Vagina (tissue), 2 donors: ENCODE results near the gene PRIMPOL. TPM values are rescaled to one million over a fixed set of nuclear protein-coding genes. Genes with fewer than 3 reads are reported as not detected.
A peak's percentile ranks its signal among the peaks of the same experiment; 100 is the strongest.
"Not testable (repeated sequence)": the region's sequence is repeated elsewhere in the genome, so short reads cannot be mapped to it uniquely, and the experiment has no call there.

Experiments used
- DNase-seq, 2 donors: peaks; one replicate each; pipeline ENCODE4 v3.0.0-alpha.2; 2017; ENCODE audit errors: extremely low spot score in 2 of 2
- H3K27ac ChIP-seq: fragments of 200-600 bp; sonication (generic); one replicate; pipeline ENCODE4 v1.5.1; 2019
- H3K27me3 ChIP-seq: fragments of 200-600 bp; sonication (generic); one replicate; pipeline ENCODE4 v1.5.1; 2019
- H3K36me3 ChIP-seq, 2 donors: fragments of 200-600 bp; sonication (generic); one replicate each; pipeline ENCODE4 v1.5.1; 2017 to 2019
- H3K4me1 ChIP-seq: fragments of 200-600 bp; sonication (generic); one replicate; pipeline ENCODE4 v1.5.1; 2019
- H3K4me3 ChIP-seq, 2 donors: fragments of 200-600 bp; sonication (generic); 1 replicate in 1 of 2; 2 replicates in 1 of 2; pipeline ENCODE4 v1.5.1; 2016 to 2019
- H3K9me3 ChIP-seq: fragments of 200-600 bp; sonication (generic); one replicate; pipeline ENCODE4 v1.5.1; 2019
- CTCF ChIP-seq, 3 experiments: fragments of 450-650 bp in 2 of 3; fragments of 200-600 bp in 1 of 3; sonication (generic) in 1 of 3; IDR thresholded peaks; one replicate each; pipeline ENCODE4 v1.5.1; 2017 to 2019; ENCODE audit warnings: antibody characterized with exemption in 3 of 3, mild to moderate bottlenecking in 2 of 3, moderate library complexity in 2 of 3
- POLR2A ChIP-seq, 2 donors: fragments of 450-650 bp; IDR thresholded peaks; one replicate each; pipeline ENCODE4 v1.6.1; 2017; ENCODE audit warnings: antibody characterized with exemption in 2 of 2, mild to moderate bottlenecking in 2 of 2, moderate library complexity in 2 of 2
- POLR2AphosphoS5 ChIP-seq, 2 donors: sonication (generic); formaldehyde crosslinking; IDR thresholded peaks; one replicate each; pipeline ENCODE4 v1.9.0; 2017; ENCODE audit warnings: antibody characterized with exemption in 2 of 2, mild to moderate bottlenecking in 2 of 2, low read depth in 1 of 2; ENCODE audit not compliant: insufficient read depth in 1 of 2
- intact Hi-C: fragments of 100-400 bp; cut with DNase I; formaldehyde crosslinking; loops from one replicate; pipeline ENCODE4 v1.15.1; 2023
- total RNA-seq: library from RNA; depleted of rRNA; stranded (reverse); fragments of >200 nt; gene quantifications from one replicate; pipeline ENCODE4 v1.2.3, GENCODE V29; 2016

PRIMPOL gene
- total RNA-seq, 1 donor from 2014 or later = 14.0 TPM

GRCh38 chr4:184648313-184649025, 1.1 kb upstream of the PRIMPOL start:
- Histone ChIP-seq H3K4me1 (peaks cover 42% of the 10 kb centered on the region), H3K9me3 (no peaks in the 10 kb centered on the region)

DNA sequence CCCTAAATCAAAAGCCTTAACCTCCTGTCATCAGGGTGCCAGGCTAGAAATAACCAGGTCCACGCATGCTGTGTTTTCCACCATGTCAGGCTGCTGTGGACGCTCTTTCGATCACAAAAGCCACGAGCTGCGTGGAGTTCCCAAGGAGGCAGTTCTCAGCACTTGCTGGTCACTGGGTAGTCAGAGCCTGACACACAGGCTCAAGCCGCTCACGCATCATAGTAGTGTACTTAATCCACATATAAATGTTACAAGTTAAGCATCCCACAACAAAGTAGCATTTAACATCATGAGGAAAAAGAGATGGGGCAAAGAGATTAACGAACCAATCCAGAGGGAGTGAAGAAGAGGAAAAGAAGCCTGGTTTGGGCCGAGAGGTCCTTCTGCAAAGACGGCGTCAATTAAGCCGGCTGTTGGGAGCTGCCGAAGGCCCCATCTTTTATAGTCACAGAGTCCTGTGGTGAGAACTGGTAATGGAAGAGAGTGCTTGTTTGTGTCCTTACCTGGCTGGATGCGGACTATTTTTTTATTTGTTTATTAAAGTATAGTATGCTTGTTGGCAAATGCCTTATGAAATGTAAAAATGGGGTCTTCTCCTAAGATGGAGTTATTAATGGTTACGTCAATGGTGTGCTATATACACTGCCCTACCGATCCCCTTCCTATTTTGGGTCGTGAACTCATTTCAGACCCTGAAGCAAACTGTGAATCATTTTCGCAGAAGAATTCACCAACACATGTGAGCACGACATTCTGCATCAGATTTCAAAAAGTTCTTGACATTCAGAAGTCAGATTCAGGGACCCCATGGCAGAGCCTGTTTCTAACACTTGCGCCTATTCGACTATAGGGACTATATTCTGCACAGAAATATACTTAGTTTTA, 675 bp downstream of the PRIMPOL start:
- Histone ChIP-seq H3K9me3 (no peaks in the 10 kb centered on the region), H3K36me3 (no peaks in the 10 kb centered on the region), H3K27me3 (no peaks in the 10 kb centered on the region), H3K4me3 (peak overlapping the region; percentile 89 to 96), H3K4me1 (peaks cover 45% of the 10 kb centered on the region), H3K27ac (peak overlapping the region; percentile 96)
- TF ChIP-seq POLR2AphosphoS5 (IDR thresholded peaks at IDR 0.05; ENCODE audit: insufficient read depth in 1 of 2, low read depth in 1 of 2) = no peak
- no peak for TF ChIP-seq POLR2A (IDR thresholded peaks at IDR 0.05)
- TF ChIP-seq CTCF (IDR thresholded peaks at IDR 0.05) = no peak
- intact Hi-C loops = loop anchor here (1.0 to 10.0 kb wide), 3 partner anchors 85 to 385 kb away; partner anchors contain the start of gene CENPU
- no peak for DNase-seq

More at GRCh38 chr4:184648313-184649025, 1.1 kb upstream of the PRIMPOL start:
- H3K27me3 ChIP-seq = no peaks in the 10 kb centered on the region
- H3K36me3 ChIP-seq = no peaks in the 10 kb centered on the region
- H3K4me3 ChIP-seq = peak overlapping the region; percentile 89 to 96
- peak overlapping the region; percentile 96 for H3K27ac ChIP-seq
- no peak for TF ChIP-seq POLR2A (IDR thresholded peaks at IDR 0.05)
- TF ChIP-seq POLR2AphosphoS5 (IDR thresholded peaks at IDR 0.05; ENCODE audit: insufficient read depth in 1 of 2, low read depth in 1 of 2) = no peak
- no peak for TF ChIP-seq CTCF (IDR thresholded peaks at IDR 0.05)
- intact Hi-C loops = loop anchor here (1.0 to 10.0 kb wide), 3 partner anchors 86 to 384 kb away; partner anchors contain the start of gene CENPU
- DNase-seq = no peak

DNA sequence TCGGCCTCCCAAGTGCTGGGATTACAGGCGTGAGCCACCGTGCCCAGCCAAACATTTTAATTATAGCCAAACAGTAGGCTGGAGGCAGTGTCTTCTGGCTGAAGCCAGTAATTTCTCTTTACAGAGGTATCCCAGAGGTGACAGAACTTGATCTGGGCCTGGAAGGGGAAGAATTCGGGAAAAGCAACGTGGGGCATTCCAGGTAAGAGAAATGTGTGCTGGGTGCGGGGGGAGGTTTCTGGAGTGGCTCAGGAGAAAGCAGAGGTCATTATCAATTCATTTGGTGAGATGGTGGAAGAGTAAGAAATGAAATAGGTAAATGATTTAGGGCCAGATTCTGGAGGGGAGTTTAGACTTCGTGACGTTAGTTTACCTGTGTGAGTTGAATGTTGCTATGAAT, 2.4 kb downstream of the PRIMPOL start:
- Histone ChIP-seq H3K36me3 (no peaks in the 10 kb centered on the region), H3K9me3 (no peaks in the 10 kb centered on the region), H3K27me3 (no peaks in the 10 kb centered on the region), H3K4me3 (no peak overlapping the region), H3K27ac (no peak overlapping the region), H3K4me1 (peaks cover 29% of the 10 kb centered on the region)
- intact Hi-C loops = no loop called here
- no peak for TF ChIP-seq POLR2AphosphoS5 (IDR thresholded peaks at IDR 0.05; ENCODE audit: insufficient read depth in 1 of 2, low read depth in 1 of 2)
- DNase-seq = no peak

DNA sequence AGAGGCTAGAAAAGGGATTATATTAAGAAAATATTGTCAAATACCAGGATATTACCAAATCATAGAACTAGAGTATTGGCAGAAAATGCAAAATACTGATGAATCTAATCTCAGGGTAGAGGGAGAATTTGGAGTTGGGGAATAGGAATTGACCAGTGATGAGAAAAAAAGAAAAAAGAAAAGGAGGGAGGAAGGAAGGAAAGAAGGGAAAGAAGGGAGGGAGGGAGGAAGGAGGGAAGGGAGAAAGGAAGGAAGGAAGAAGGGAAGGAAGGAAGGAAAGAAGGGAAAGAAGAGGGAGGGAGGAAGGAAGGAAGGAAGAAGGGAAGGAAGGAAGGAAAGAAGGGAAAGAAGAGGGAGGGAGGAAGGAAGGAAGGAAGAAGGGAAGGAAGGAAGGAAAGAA, 3.1 kb downstream of the PRIMPOL start:
- H3K36me3 ChIP-seq, DNase-seq, intact Hi-C loops, H3K9me3 ChIP-seq, H3K27ac ChIP-seq, H3K4me3 ChIP-seq, H3K27me3 ChIP-seq: not testable (repeated sequence)
- peaks cover 21% of the 10 kb centered on the region for H3K4me1 ChIP-seq

GRCh38 chr4:184653650-184654049, 4.1 kb downstream of the PRIMPOL start:
- DNase-seq = no peak
- Histone ChIP-seq H3K27ac (no peak overlapping the region), H3K4me1 (peaks cover 13% of the 10 kb centered on the region), H3K27me3 (no peaks in the 10 kb centered on the region), H3K36me3 (no peaks in the 10 kb centered on the region), H3K4me3 (no peak overlapping the region), H3K9me3 (no peaks in the 10 kb centered on the region)
- TF ChIP-seq POLR2AphosphoS5 (IDR thresholded peaks at IDR 0.05; ENCODE audit: insufficient read depth in 1 of 2, low read depth in 1 of 2) (no peak), CTCF (IDR thresholded peaks at IDR 0.05) (no peak), POLR2A (IDR thresholded peaks at IDR 0.05) (no peak)
- intact Hi-C loops = no loop called here
